GM23338 (cell line): ENCODE results near the gene SFXN5. TPM values are rescaled to one million over a fixed set of nuclear protein-coding genes. Genes with fewer than 3 reads are reported as not detected.

Experiments used
- ATAC-seq: fragments of 200-7000 bp; cut with Tn5 transposase; 3 replicates; pipeline ENCODE4 v1.9.1; 2020
- DNase-seq: peaks from one replicate; pipeline ENCODE4 v3.0.0-alpha.2; 2015; ENCODE audit warnings: low spot score
- H2AFZ ChIP-seq: fragments of 200-600 bp; sonication (generic); 2 replicates; pipeline ENCODE4 v1.8.0; 2016; ENCODE audit warnings: antibody characterized with exemption, mild to moderate bottlenecking, moderate library complexity
- H3F3A ChIP-seq: fragments of 200-600 bp; sonication (generic); replicated peaks from 2 replicates; pipeline ENCODE4 v1.8.0; 2017; ENCODE audit warnings: antibody characterized with exemption, mixed run types, low read depth
- H3K27ac ChIP-seq: fragments of 200-600 bp; sonication (generic); 2 replicates; pipeline ENCODE4 v1.6.1; 2016; ENCODE audit warnings: low read depth
- H3K27me3 ChIP-seq: fragments of 200-600 bp; sonication (generic); 2 replicates; pipeline ENCODE4 v1.8.0; 2016; ENCODE audit warnings: mild to moderate bottlenecking, mixed run types, moderate library complexity; ENCODE audit not compliant: insufficient read depth
- H3K36me3 ChIP-seq: fragments of 200-600 bp; sonication (generic); 2 replicates; pipeline ENCODE4 v1.8.0; 2016; ENCODE audit warnings: mild to moderate bottlenecking; ENCODE audit not compliant: insufficient read depth
- H3K4me1 ChIP-seq: fragments of 200-600 bp; sonication (generic); 2 replicates; pipeline ENCODE4 v1.8.0; 2016; ENCODE audit warnings: mild to moderate bottlenecking, moderate library complexity; ENCODE audit not compliant: insufficient read depth
- H3K4me2 ChIP-seq: fragments of 200-600 bp; sonication (generic); 2 replicates; pipeline ENCODE4 v1.7.1; 2017; ENCODE audit warnings: mixed run types
- H3K4me3 ChIP-seq: fragments of 200-600 bp; sonication (generic); 2 replicates; pipeline ENCODE4 v1.6.1; 2016; ENCODE audit warnings: mixed run types
- H3K79me2 ChIP-seq: fragments of 200-600 bp; sonication (generic); replicated peaks from 2 replicates; pipeline ENCODE4 v1.8.0; 2017; ENCODE audit warnings: mild to moderate bottlenecking; ENCODE audit not compliant: insufficient read depth
- H3K9me2 ChIP-seq: fragments of 200-600 bp; sonication (generic); 2 replicates; pipeline ENCODE4 v1.8.0; 2017; ENCODE audit not compliant: insufficient read depth
- H4K20me1 ChIP-seq: fragments of 200-600 bp; sonication (generic); replicated peaks from 2 replicates; pipeline ENCODE4 v1.8.0; 2017; ENCODE audit warnings: mild to moderate bottlenecking; ENCODE audit not compliant: insufficient read depth
- H3K27ac Mint-ChIP-seq: 2 replicates; pipeline ENCODE4 v1.8.0; 2020; ENCODE audit warnings: inconsistent platforms, mild to moderate bottlenecking, moderate library complexity, mixed read lengths
- H3K27me3 Mint-ChIP-seq: 3 replicates; pipeline ENCODE4 v1.8.0; 2022; ENCODE audit warnings: low read depth, mild to moderate bottlenecking, moderate library complexity, mixed read lengths, inconsistent platforms; ENCODE audit not compliant: insufficient read depth, poor library complexity
- H3K36me3 Mint-ChIP-seq: 3 replicates; pipeline ENCODE4 v1.8.0; 2021; ENCODE audit warnings: low read depth, mild to moderate bottlenecking, inconsistent platforms, moderate library complexity, mixed read lengths
- H3K4me1 Mint-ChIP-seq: 3 replicates; pipeline ENCODE4 v1.8.0; 2020; ENCODE audit warnings: mild to moderate bottlenecking, inconsistent platforms, mixed read lengths
- H3K4me3 Mint-ChIP-seq: 3 replicates; pipeline ENCODE4 v1.8.0; 2021; ENCODE audit warnings: moderate library complexity, mild to moderate bottlenecking, inconsistent platforms, mixed read lengths
- H3K9me3 Mint-ChIP-seq: 3 replicates; pipeline ENCODE4 v1.8.0; 2020; ENCODE audit warnings: moderate library complexity, mild to moderate bottlenecking, inconsistent platforms, mixed read lengths
- CREB1 ChIP-seq: fragments of 250-450 bp; sonication (Bioruptor Pico); IDR thresholded peaks from 2 replicates; pipeline ENCODE4 v1.5.0; 2020; ENCODE audit warnings: low read depth, mild to moderate bottlenecking, moderate library complexity
- EZH2phosphoT487 ChIP-seq: fragments of 200-600 bp; sonication (generic); IDR thresholded peaks from one replicate; pipeline ENCODE4 v1.8.1; 2018; ENCODE audit warnings: antibody characterized with exemption; ENCODE audit not compliant: unreplicated experiment
- NANOG ChIP-seq: IDR thresholded peaks from 2 replicates; pipeline ENCODE4 v1.6.1; 2016; ENCODE audit warnings: antibody characterized with exemption, borderline replicate concordance
- POLR2AphosphoS5 ChIP-seq: IDR thresholded peaks from 2 replicates; pipeline ENCODE4 v1.6.1; 2016; ENCODE audit warnings: antibody characterized with exemption, low read depth
- ZNF114 ChIP-seq: fragments of 250-450 bp; sonication (Bioruptor Pico); IDR thresholded peaks from 2 replicates; pipeline ENCODE4 v1.5.0; 2020; ENCODE audit warnings: mild to moderate bottlenecking, moderate library complexity
- polyA plus RNA-seq: library from polyadenylated mRNA; unstranded; fragments of >200 nt; fragmentation: Nextera tagmentation; extraction: Ambion mirVana; gene quantifications from 2 replicates; pipeline ENCODE4 v1.2.1, GENCODE V29; 2016
- total RNA-seq: library from RNA; depleted of rRNA; stranded (reverse); fragments of >200 nt; shearing (Covaris generic); gene quantifications from 2 replicates; pipeline ENCODE4 v1.2.3, GENCODE V29; 2014
- TF ChIP-seq, protein P1 (sequence below): fragments of 250-450 bp; sonication (Bioruptor Pico); IDR thresholded peaks from 2 replicates; pipeline ENCODE4 v1.5.0; 2020; ENCODE audit warnings: mild to moderate bottlenecking, moderate library complexity
- TF ChIP-seq, protein P2 (sequence below), 2 experiments: fragments of 200-600 bp in 1 of 2; sonication (generic) in 1 of 2; conservative IDR thresholded peaks; 2 replicates each; pipeline versions ENCODE4 v1.5.1 to v1.6.1; 2016 to 2017; ENCODE audit warnings: antibody characterized with exemption in 2 of 2, low read depth in 2 of 2, mild to moderate bottlenecking in 2 of 2, moderate library complexity in 1 of 2

SFXN5 gene
- total and polyA plus RNA-seq, 2 experiments from 2014 or later: 23.6 to 25.8 TPM

DNA sequence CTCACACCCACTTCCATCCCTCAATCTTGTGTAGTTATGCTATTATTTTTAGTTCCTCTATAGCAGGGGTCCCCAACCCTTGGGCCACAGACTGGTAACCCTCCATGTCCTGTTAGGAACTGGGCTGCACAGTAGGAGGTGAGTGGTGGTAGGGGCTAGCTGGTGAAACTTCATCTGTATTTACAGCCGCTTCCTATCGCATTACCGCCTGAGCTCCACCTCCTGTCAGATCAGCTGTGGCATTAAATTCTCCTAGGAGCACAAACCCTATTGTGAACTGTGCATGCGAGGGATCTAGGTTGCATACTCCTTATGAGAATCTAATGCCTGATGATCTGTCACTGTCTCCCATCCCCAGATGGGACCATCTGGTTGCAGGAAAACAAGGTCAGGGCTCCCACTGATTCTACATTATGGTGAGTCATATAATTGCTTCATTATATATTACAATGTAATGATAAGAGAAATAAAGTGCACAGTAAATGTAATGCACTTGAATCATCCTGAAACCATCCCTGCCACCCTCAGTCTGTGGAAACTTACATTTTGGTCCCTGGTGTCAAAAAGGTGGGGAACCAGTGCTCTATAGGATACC lies 42.9 kb upstream of the SFXN5 start (continued):
- TF ChIP-seq, protein P1, sequence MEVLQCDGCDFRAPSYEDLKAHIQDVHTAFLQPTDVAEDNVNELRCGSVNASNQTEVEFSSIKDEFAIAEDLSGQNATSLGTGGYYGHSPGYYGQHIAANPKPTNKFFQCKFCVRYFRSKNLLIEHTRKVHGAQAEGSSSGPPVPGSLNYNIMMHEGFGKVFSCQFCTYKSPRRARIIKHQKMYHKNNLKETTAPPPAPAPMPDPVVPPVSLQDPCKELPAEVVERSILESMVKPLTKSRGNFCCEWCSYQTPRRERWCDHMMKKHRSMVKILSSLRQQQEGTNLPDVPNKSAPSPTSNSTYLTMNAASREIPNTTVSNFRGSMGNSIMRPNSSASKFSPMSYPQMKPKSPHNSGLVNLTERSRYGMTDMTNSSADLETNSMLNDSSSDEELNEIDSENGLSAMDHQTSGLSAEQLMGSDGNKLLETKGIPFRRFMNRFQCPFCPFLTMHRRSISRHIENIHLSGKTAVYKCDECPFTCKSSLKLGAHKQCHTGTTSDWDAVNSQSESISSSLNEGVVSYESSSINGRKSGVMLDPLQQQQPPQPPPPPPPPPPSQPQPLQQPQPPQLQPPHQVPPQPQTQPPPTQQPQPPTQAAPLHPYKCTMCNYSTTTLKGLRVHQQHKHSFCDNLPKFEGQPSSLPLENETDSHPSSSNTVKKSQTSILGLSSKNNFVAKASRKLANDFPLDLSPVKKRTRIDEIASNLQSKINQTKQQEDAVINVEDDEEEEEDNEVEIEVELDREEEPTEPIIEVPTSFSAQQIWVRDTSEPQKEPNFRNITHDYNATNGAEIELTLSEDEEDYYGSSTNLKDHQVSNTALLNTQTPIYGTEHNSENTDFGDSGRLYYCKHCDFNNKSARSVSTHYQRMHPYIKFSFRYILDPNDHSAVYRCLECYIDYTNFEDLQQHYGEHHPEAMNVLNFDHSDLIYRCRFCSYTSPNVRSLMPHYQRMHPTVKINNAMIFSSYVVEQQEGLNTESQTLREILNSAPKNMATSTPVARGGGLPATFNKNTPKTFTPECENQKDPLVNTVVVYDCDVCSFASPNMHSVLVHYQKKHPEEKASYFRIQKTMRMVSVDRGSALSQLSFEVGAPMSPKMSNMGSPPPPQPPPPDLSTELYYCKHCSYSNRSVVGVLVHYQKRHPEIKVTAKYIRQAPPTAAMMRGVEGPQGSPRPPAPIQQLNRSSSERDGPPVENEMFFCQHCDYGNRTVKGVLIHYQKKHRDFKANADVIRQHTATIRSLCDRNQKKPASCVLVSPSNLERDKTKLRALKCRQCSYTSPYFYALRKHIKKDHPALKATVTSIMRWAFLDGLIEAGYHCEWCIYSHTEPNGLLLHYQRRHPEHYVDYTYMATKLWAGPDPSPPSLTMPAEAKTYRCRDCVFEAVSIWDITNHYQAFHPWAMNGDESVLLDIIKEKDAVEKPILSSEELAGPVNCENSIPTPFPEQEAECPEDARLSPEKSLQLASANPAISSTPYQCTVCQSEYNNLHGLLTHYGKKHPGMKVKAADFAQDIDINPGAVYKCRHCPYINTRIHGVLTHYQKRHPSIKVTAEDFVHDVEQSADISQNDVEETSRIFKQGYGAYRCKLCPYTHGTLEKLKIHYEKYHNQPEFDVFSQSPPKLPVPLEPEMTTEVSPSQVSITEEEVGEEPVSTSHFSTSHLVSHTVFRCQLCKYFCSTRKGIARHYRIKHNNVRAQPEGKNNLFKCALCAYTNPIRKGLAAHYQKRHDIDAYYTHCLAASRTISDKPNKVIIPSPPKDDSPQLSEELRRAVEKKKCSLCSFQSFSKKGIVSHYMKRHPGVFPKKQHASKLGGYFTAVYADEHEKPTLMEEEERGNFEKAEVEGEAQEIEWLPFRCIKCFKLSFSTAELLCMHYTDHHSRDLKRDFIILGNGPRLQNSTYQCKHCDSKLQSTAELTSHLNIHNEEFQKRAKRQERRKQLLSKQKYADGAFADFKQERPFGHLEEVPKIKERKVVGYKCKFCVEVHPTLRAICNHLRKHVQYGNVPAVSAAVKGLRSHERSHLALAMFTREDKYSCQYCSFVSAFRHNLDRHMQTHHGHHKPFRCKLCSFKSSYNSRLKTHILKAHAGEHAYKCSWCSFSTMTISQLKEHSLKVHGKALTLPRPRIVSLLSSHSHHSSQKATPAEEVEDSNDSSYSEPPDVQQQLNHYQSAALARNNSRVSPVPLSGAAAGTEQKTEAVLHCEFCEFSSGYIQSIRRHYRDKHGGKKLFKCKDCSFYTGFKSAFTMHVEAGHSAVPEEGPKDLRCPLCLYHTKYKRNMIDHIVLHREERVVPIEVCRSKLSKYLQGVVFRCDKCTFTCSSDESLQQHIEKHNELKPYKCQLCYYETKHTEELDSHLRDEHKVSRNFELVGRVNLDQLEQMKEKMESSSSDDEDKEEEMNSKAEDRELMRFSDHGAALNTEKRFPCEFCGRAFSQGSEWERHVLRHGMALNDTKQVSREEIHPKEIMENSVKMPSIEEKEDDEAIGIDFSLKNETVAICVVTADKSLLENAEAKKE (CRISPR knock-in tag): no peak
- TF ChIP-seq, protein P2, sequence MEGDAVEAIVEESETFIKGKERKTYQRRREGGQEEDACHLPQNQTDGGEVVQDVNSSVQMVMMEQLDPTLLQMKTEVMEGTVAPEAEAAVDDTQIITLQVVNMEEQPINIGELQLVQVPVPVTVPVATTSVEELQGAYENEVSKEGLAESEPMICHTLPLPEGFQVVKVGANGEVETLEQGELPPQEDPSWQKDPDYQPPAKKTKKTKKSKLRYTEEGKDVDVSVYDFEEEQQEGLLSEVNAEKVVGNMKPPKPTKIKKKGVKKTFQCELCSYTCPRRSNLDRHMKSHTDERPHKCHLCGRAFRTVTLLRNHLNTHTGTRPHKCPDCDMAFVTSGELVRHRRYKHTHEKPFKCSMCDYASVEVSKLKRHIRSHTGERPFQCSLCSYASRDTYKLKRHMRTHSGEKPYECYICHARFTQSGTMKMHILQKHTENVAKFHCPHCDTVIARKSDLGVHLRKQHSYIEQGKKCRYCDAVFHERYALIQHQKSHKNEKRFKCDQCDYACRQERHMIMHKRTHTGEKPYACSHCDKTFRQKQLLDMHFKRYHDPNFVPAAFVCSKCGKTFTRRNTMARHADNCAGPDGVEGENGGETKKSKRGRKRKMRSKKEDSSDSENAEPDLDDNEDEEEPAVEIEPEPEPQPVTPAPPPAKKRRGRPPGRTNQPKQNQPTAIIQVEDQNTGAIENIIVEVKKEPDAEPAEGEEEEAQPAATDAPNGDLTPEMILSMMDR (conservative IDR thresholded peaks at IDR 0.05; ENCODE audit: low read depth in 2 of 2): no peak
- TF ChIP-seq ZNF114 (no peak), POLR2AphosphoS5 (no peak)

DNA sequence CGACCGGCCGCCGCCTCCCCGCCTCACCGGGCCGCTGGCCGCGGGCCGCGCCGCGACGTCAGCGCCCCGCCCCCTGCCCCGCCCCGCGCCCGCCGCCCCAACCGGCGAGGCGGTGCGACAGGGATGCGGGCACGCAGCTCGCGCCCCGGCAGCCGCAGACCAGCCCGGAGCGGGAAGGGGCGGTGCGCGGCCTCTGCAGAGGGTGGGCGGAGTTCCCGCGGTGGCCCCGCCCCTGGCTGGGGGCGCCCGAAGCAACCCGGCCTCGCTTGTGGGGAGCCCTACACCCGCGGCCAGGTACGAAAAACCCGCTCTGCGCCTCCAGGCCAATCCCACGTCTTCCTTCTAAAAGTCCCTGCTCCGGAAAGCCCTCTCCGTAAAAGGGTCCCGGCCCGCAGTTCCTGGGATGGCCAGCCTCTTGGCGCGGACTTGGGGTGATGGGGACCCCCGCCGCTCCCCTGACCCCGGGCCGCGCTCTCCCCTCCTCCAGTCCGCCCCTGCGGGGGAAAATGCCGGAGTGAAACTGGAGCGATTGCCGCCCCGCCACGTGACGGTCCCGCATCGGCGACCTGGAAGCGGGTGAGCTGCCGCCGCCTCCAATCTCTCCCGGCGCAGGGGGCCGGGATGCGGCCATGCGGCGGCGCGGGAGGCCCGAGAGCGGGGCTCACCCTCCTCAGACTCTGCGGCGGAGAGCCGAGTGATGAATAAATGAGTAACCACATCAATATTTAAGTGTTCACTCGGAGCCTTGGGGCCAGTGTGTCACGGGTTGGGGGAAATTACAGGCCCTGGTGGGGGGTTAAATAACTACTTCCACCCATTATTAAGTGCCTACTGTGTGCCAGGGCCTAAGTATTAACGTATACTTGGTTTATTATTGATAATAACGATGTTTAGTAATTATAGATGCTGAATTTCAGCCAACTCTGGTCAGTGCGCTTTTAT lies 41.7 kb upstream of the SFXN5 start, which contains the start of gene RAB11FIP5:
TSS of gene RAB11FIP5 (minus strand) at position 36 of the 942 bp plus-strand sequence. CDS start 171 bp downstream, outside the sequence.
- peaks cover 17% of the 10 kb centered on the region for H4K20me1 ChIP-seq
- H3K27ac Mint-ChIP-seq: peak within 1 kb of the TSS; percentile 47; the same call in 1 of the 2 replicates

More for the DNA sequence above, 41.7 kb upstream of the SFXN5 start, which contains the start of gene RAB11FIP5:
- Histone ChIP-seq H3K4me1 (peaks cover 23% of the 10 kb centered on the region), H2AFZ (peak within 1 kb of the TSS; percentile 99), H3K27ac (0 out of 2 replicates have a peak within 1 kb of the TSS, but pooled peaks have one; percentile 6), H3F3A (peaks cover 12% of the 10 kb centered on the region), H3K79me2 (peaks cover 27% of the 10 kb centered on the region), H3K4me2 (peak within 1 kb of the TSS; percentile 96), H3K4me3 (peak within 1 kb of the TSS; percentile 82), H3K27me3 (peaks cover 34% of the 10 kb centered on the region), H3K36me3 (no peaks in the 10 kb centered on the region; the same call in 1 of the 2 replicates), H3K9me2 (no peaks in the 10 kb centered on the region)
- ATAC-seq (peak; percentile 78), DNase-seq (peak; percentile 89)
- Mint-ChIP-seq H3K4me3 (peak within 1 kb of the TSS; percentile 92), H3K4me1 (peaks cover 23% of the 10 kb centered on the region), H3K36me3 (peaks cover 15% of the 10 kb centered on the region), H3K9me3 (peaks cover 8% of the 10 kb centered on the region; the same call in 1 of the 3 replicates), H3K27me3 (peaks cover 30% of the 10 kb centered on the region)
- TF ChIP-seq EZH2phosphoT487 (no peak), ZNF114 (no peak), POLR2AphosphoS5 (peak; percentile 74), CREB1 (CRISPR knock-in tag) (0 out of 2 replicates have a peak, but pooled peaks have one; percentile 2), NANOG (no peak)
- TF ChIP-seq, protein P2 (conservative IDR thresholded peaks at IDR 0.05; ENCODE audit: low read depth in 2 of 2): no peak
